ENCODE data around the gene TRRAP. TPM values are rescaled to one million over a fixed set of nuclear protein-coding genes. Genes with fewer than 3 reads are reported as not detected.

The TRRAP gene
- total RNA-seq, 6 donors from 2014 or later = 29.1 to 53.4 (median 37.5) TPM

DNA sequence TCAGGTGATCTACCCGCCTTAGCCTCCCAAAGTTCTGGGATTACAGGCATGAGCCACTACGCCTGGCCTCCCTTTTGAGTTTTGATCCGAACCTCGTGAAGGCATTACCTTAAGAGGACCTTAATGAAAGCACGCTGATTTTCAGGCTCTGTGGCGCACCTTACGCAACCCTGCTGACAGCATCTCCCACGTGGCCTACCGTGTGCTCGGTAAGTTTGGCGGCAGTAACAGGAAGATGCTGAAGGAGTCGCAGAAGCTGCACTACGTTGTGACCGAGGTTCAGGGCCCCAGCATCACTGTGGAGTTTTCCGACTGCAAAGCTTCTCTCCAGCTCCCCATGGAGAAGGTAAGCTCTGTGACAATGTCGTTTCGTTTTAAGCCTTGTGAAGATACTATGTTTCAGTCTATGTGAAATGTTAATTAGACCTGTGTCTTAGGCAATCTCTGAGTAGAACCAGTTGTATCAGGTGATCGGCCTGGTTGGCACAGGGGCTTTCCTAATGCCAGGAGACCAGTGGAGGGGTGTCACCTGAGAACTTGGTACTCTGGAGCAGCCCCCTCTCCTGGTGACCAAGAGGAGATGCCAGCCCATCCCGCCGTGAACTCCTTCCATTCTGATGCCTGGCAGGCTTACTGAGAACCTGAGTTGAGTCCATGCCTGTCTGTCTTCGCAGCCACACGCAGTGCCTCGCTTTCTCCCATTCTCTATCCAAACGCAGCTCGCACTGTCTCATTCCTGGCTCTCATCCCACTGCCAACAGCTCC lies 43.5 kb downstream of the TRRAP start:
- Histone ChIP-seq H3K27me3 (no peaks in the 10 kb centered on the region), H3K36me3 (peaks cover 41 to 100% (median 80%) of the 10 kb centered on the region in 4 donors), H3K27ac (no peak overlapping the region), H3K9me3 (no peaks in the 10 kb centered on the region), H3K4me1 (peaks cover 0 to 10% (median 4%) of the 10 kb centered on the region in 4 donors), H3K4me3 (no peak overlapping the region)
- 94 to 95% methylated on average over 24 to 25 of the region's 25 CpGs for WGBS, 2 donors
- DNase-seq (no peak), ATAC-seq (ENCODE audit: low FRiP score in 2 of 2) (peak in 1 of 2 donors; percentile 5)
- TF ChIP-seq EP300 (IDR thresholded peaks at IDR 0.05) = no peak

- H3K27me3 ChIP-seq = no peaks in the 10 kb centered on the region
- WGBS, 2 donors = 66 to 70% methylated on average over 12 of the region's 12 CpGs
- TF ChIP-seq CTCF (IDR thresholded peaks at IDR 0.05) = no peak
- TF ChIP-seq POLR2A (IDR thresholded peaks at IDR 0.05) = no peak
- no peak for TF ChIP-seq POLR2AphosphoS5 (IDR thresholded peaks at IDR 0.05)
- TF ChIP-seq EP300 (IDR thresholded peaks at IDR 0.05) = no peak
- H3K27ac ChIP-seq = peak overlapping the region in 1 of 4 donors; percentile 34
- H3K4me3 ChIP-seq = no peak overlapping the region
- peaks cover 40 to 100% (median 80%) of the 10 kb centered on the region in 4 donors for H3K36me3 ChIP-seq
- ATAC-seq (ENCODE audit: low FRiP score in 2 of 2) = peak; percentile 70 to 88
- H3K4me1 ChIP-seq = peaks cover 0 to 10% (median 4%) of the 10 kb centered on the region in 4 donors
- DNase-seq = peak in 1 of 2 donors; percentile 76
- H3K9me3 ChIP-seq = no peaks in the 10 kb centered on the region
These were observed 44.3 kb downstream of the TRRAP start for GRCh38 chr7:98922392-98923187.

- TF ChIP-seq POLR2A (IDR thresholded peaks at IDR 0.05) (no peak), EP300 (IDR thresholded peaks at IDR 0.05) (no peak), POLR2AphosphoS5 (IDR thresholded peaks at IDR 0.05) (no peak)
- H3K27ac ChIP-seq = no peak overlapping the region
- H3K4me1 ChIP-seq = peaks cover 0 to 10% (median 4%) of the 10 kb centered on the region in 4 donors
- no peaks in the 10 kb centered on the region for H3K9me3 ChIP-seq
- DNase-seq = no peak
- no peak for ATAC-seq (ENCODE audit: low FRiP score in 2 of 2)
- no peaks in the 10 kb centered on the region for H3K27me3 ChIP-seq
- H3K4me3 ChIP-seq = no peak overlapping the region
- H3K36me3 ChIP-seq = peaks cover 43 to 100% (median 82%) of the 10 kb centered on the region in 4 donors
- 91 to 97% methylated on average over 5 of the region's 5 CpGs for WGBS, 2 donors
These were observed 45.2 kb downstream of the TRRAP start for GRCh38 chr7:98923512-98923911.

DNA sequence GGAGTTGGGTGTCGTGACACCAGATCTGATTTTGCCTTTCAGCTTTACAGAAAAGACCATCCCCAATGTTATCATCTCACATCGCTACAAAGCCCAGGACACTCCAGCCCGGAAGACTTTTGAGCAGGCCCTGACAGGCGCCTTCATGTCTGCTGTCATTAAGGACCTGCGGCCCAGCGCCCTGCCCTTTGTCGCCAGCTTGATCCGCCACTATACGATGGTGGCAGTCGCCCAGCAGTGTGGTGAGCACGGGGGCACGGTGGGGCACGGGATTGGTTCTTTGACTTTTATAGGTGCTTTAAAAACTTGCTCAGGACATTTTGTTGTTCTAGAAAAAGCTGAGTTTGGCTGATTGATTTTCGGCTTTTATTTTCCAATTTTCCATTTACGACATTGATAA lies 48.8 kb downstream of the TRRAP start:
- H3K36me3 ChIP-seq = peaks cover 41 to 100% (median 88%) of the 10 kb centered on the region in 4 donors
- H3K9me3 ChIP-seq = no peaks in the 10 kb centered on the region
- TF ChIP-seq CTCF (IDR thresholded peaks at IDR 0.05) = no peak
- no peak for TF ChIP-seq POLR2AphosphoS5 (IDR thresholded peaks at IDR 0.05)
- no peak for TF ChIP-seq EP300 (IDR thresholded peaks at IDR 0.05)
- TF ChIP-seq POLR2A (IDR thresholded peaks at IDR 0.05) = no peak
- no peak overlapping the region for H3K4me3 ChIP-seq
- 97 to 98% methylated on average over 15 of the region's 15 CpGs for WGBS, 2 donors
- no peak for ATAC-seq (ENCODE audit: low FRiP score in 2 of 2)
- no peak overlapping the region for H3K27ac ChIP-seq
- H3K27me3 ChIP-seq = no peaks in the 10 kb centered on the region
- no peak for DNase-seq
- H3K4me1 ChIP-seq = peaks cover 0 to 10% (median 4%) of the 10 kb centered on the region in 4 donors

DNA sequence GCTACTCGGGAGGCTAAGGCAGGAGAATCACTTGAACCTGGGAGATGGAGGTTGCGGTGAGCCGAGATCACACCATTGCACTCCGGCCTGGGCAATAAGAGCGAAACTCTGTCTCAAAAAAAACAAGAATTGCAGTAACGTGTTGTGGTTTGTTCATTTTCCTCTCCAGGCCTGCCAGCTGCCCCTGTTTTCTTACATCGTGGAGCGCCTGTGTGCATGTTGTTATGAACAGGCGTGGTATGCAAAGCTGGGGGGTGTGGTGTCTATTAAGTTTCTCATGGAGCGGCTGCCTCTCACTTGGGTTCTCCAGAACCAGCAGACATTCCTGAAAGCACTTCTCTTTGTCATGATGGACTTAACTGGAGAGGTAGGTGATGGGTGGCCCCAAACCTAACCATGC lies 52.1 kb downstream of the TRRAP start:
- Histone ChIP-seq H3K4me3 (no peak overlapping the region), H3K4me1 (no peaks in the 10 kb centered on the region), H3K27me3 (no peaks in the 10 kb centered on the region), H3K36me3 (peaks cover 54 to 100% (median 85%) of the 10 kb centered on the region in 4 donors), H3K9me3 (no peaks in the 10 kb centered on the region), H3K27ac (no peak overlapping the region)
- TF ChIP-seq POLR2AphosphoS5 (IDR thresholded peaks at IDR 0.05) (no peak), POLR2A (IDR thresholded peaks at IDR 0.05) (no peak), CTCF (IDR thresholded peaks at IDR 0.05) (no peak)
- ATAC-seq (ENCODE audit: low FRiP score in 2 of 2) (no peak), DNase-seq (no peak)
- 95 to 96% methylated on average over 10 of the region's 10 CpGs for WGBS, 2 donors

All from upper lobe of left lung (tissue), 6 donors.